K562 (cell line): ENCODE results near the gene DCN. TPM values are rescaled to one million over a fixed set of nuclear protein-coding genes. Genes with fewer than 3 reads are reported as not detected.

Experiments
- ATAC-seq: fragments of 200-7000 bp; cut with Tn5 transposase; 3 replicates; pipeline ENCODE4 v1.9.1; 2020; ENCODE audit warnings: moderate library complexity
- BruUV-seq: library from RNA; stranded (reverse); fragments of 400-500 nt; replicated peaks from 2 replicates; lab custom pipeline; 2021; lab: Mats Ljungman, UMichigan
- CTCF ChIA-PET: fragments of 300-600 bp; formaldehyde crosslinking; extraction: SDS; loops from one replicate; lab custom pipeline; 2021; ENCODE audit warnings: low intra/inter-chr PET ratio; lab: Yijun Ruan, JAX
- POLR2A ChIA-PET: fragments of 300-600, 350-650 bp; sonication (Branson Sonifier 250); formaldehyde crosslinking; extraction: SDS; loops from one replicate; lab custom pipeline; 2021; ENCODE audit warnings: antibody characterized with exemption, inconsistent platforms; lab: Yijun Ruan, JAX
- DNase-seq, 4 experiments: peaks; one replicate each; pipeline versions ENCODE4 v3.0.0 to v3.0.0-alpha.2; 2011 to 2018; ENCODE audit warnings: low spot score in 3 of 4, mixed read lengths in 3 of 4; ENCODE audit errors: extremely low read depth in 1 of 4
- FAIRE-seq: peaks from 2 replicates; lab custom pipeline; 2011; peaks lifted over from hg19 to GRCh38; lab: Jason Lieb, UNC
- H2AFZ ChIP-seq: 2 replicates; pipeline ENCODE4 v1.6.0; 2011; ENCODE audit warnings: low read depth, low read length, control low read depth, inconsistent platforms
- H3K27ac ChIP-seq: fragments of 200-600 bp; 3 replicates; pipeline ENCODE4 v1.8.0; 2011; ENCODE audit warnings: low read depth, mild to moderate bottlenecking, control low read depth, inconsistent platforms, low read length, moderate library complexity, mixed read lengths; ENCODE audit errors: extremely low read depth
- H3K27me3 ChIP-seq, 2 experiments: fragments of 300-600 bp in 1 of 2; 2 replicates in 1 of 2; 3 replicates in 1 of 2; pipeline versions ENCODE4 v1.6.0 to v1.8.0; 2011; ENCODE audit warnings: inconsistent platforms in 2 of 2, low read length in 2 of 2, mild to moderate bottlenecking in 1 of 2, mixed read lengths in 1 of 2, moderate library complexity in 1 of 2; ENCODE audit not compliant: control insufficient read depth in 2 of 2, insufficient read depth in 2 of 2
- H3K36me3 ChIP-seq: fragments of 300-600 bp; 3 replicates; pipeline ENCODE4 v1.8.0; 2011; ENCODE audit warnings: mild to moderate bottlenecking, low read length, inconsistent platforms; ENCODE audit not compliant: control insufficient read depth, insufficient read depth
- H3K4me1 ChIP-seq, 2 experiments: fragments of 200-600 bp in 1 of 2; replicated peaks in 1 of 2; 2 replicates in 1 of 2; 3 replicates in 1 of 2; pipeline versions ENCODE4 v1.5.1 to v1.8.0; 2011; ENCODE audit warnings: inconsistent platforms in 2 of 2, low read length in 2 of 2, mild to moderate bottlenecking in 1 of 2, mixed read lengths in 1 of 2, moderate library complexity in 1 of 2; ENCODE audit not compliant: control insufficient read depth in 2 of 2, insufficient read depth in 2 of 2
- H3K4me2 ChIP-seq: 2 replicates; pipeline ENCODE4 v1.6.1; 2011; ENCODE audit warnings: low read length, control low read depth, inconsistent platforms, mixed read lengths; ENCODE audit not compliant: insufficient read depth
- H3K4me3 ChIP-seq: fragments of 200-600 bp; sonication (generic), shearing (Covaris generic); 2 replicates; pipeline ENCODE4 v1.5.1; 2016; ENCODE audit warnings: control low read depth, inconsistent platforms
- H3K79me2 ChIP-seq: fragments of 200-600 bp; 3 replicates; pipeline ENCODE4 v1.8.0; 2011; ENCODE audit warnings: low read length, inconsistent platforms; ENCODE audit not compliant: control insufficient read depth, insufficient read depth
- H3K9ac ChIP-seq, 2 experiments: 2 replicates each; pipeline versions ENCODE4 v1.6.0 to v1.6.1; 2011; ENCODE audit warnings: low read depth in 2 of 2, low read length in 2 of 2, control low read depth in 1 of 2, inconsistent platforms in 1 of 2, mild to moderate bottlenecking in 1 of 2, mixed read lengths in 1 of 2; ENCODE audit not compliant: insufficient read depth in 1 of 2
- H3K9me1 ChIP-seq: one replicate; pipeline ENCODE4 v1.6.0; 2011; ENCODE audit warnings: inconsistent platforms, mild to moderate bottlenecking, low read length, moderate library complexity; ENCODE audit not compliant: control insufficient read depth, insufficient read depth
- H3K9me3 ChIP-seq: replicated peaks from 2 replicates; pipeline ENCODE4 v1.5.1; 2011; ENCODE audit warnings: low read depth, low read length, inconsistent platforms; ENCODE audit not compliant: control insufficient read depth, insufficient read depth
- H4K20me1 ChIP-seq: replicated peaks from 2 replicates; pipeline ENCODE4 v1.6.1; 2011; ENCODE audit warnings: low read length, inconsistent platforms, mixed read lengths; ENCODE audit not compliant: control insufficient read depth, insufficient read depth
- BRF1 ChIP-seq: IDR thresholded peaks from 3 replicates; pipeline ENCODE4 v1.6.1; 2011; ENCODE audit warnings: borderline replicate concordance, mild to moderate bottlenecking; ENCODE audit not compliant: insufficient read length; ENCODE audit errors: extremely low read depth
- CREM ChIP-seq: IDR thresholded peaks from 2 replicates; pipeline ENCODE4 v1.6.1; 2014; ENCODE audit warnings: antibody characterized with exemption, low read depth
- DDX20 ChIP-seq: fragments of 450-650 bp; IDR thresholded peaks from 2 replicates; pipeline ENCODE4 v1.6.1; 2016; ENCODE audit warnings: missing genetic modification characterization, low read depth, mild to moderate bottlenecking, missing compliant biosample characterization, moderate library complexity
- DNMT1 ChIP-seq: fragments of 450-650 bp; IDR thresholded peaks from 2 replicates; pipeline ENCODE4 v1.6.1; 2016; ENCODE audit warnings: antibody characterized with exemption, mild to moderate bottlenecking
- ETV1 ChIP-seq: fragments of 450-650 bp; conservative IDR thresholded peaks from 2 replicates; pipeline ENCODE4 v1.6.1; 2016; ENCODE audit warnings: missing genetic modification characterization, control low read depth, low read depth, missing compliant biosample characterization
- FOXA1 ChIP-seq: fragments of 450-650 bp; IDR thresholded peaks from 2 replicates; pipeline ENCODE4 v1.6.1; 2016; ENCODE audit warnings: mild to moderate bottlenecking, borderline replicate concordance
- GATAD2B ChIP-seq: fragments of 450-650 bp; IDR thresholded peaks from 2 replicates; pipeline ENCODE4 v1.6.1; 2017; ENCODE audit warnings: mild to moderate bottlenecking, borderline replicate concordance
- GMEB1 ChIP-seq: fragments of 250-450 bp; sonication (Bioruptor Pico); IDR thresholded peaks from 2 replicates; pipeline ENCODE4 v1.4.0; 2020; ENCODE audit warnings: mild to moderate bottlenecking
- HNRNPLL ChIP-seq: fragments of 200-400 bp; formaldehyde crosslinking; IDR thresholded peaks from 2 replicates; pipeline ENCODE4 v1.6.1; 2017; ENCODE audit warnings: low read length, low read depth, mild to moderate bottlenecking; ENCODE audit not compliant: poor library complexity, severe bottlenecking
- MEF2D ChIP-seq: conservative IDR thresholded peaks from 2 replicates; pipeline ENCODE4 v1.6.1; 2016; ENCODE audit warnings: low read depth, missing genetic modification characterization, missing compliant biosample characterization
- NR3C1 ChIP-seq: sonication (generic); formaldehyde crosslinking; IDR thresholded peaks from 2 replicates; pipeline ENCODE4 v1.8.1; 2022; ENCODE audit warnings: missing genetic modification reagents
- PRMT5 ChIP-seq: sonication (generic); formaldehyde crosslinking; IDR thresholded peaks from 2 replicates; pipeline ENCODE4 v1.5.0; 2020; ENCODE audit warnings: missing genetic modification reagents
- RBM39 ChIP-seq: fragments of 200-400 bp; formaldehyde crosslinking; optimal IDR thresholded peaks from 2 replicates; pipeline ENCODE3; 2018; ENCODE audit warnings: low read depth, low read length
- SAFB ChIP-seq: fragments of 200-400 bp; formaldehyde crosslinking; IDR thresholded peaks from 2 replicates; pipeline ENCODE4 v1.6.1; 2017; ENCODE audit warnings: low read depth, low read length, borderline replicate concordance
- U2AF2 ChIP-seq: fragments of 200-400 bp; formaldehyde crosslinking; optimal IDR thresholded peaks from 2 replicates; pipeline ENCODE3; 2017; ENCODE audit warnings: low read depth, mild to moderate bottlenecking, low read length
- ZNF121 ChIP-seq: sonication (generic); formaldehyde crosslinking; conservative IDR thresholded peaks from 2 replicates; pipeline ENCODE4 v1.8.0; 2022; ENCODE audit warnings: missing genetic modification reagents
- ZNF41 ChIP-seq: fragments of 250-450 bp; sonication (Bioruptor Pico); conservative IDR thresholded peaks from 2 replicates; pipeline ENCODE4 v1.4.0; 2020; ENCODE audit warnings: mild to moderate bottlenecking
- ZNF512 ChIP-seq: IDR thresholded peaks from 2 replicates; pipeline ENCODE4 v1.6.1; 2016; ENCODE audit warnings: missing genetic modification characterization, missing compliant biosample characterization
- ZNF586 ChIP-seq: fragments of 450-650 bp; formaldehyde crosslinking; conservative IDR thresholded peaks from 2 replicates; pipeline ENCODE4 v1.4.0; 2020; ENCODE audit warnings: mild to moderate bottlenecking, moderate library complexity
- ZNF77 ChIP-seq: fragments of 250-450 bp; sonication (Bioruptor Pico); IDR thresholded peaks from 2 replicates; pipeline ENCODE4 v1.5.0; 2020
- whole genome bisulfite sequencing: fragments of 100-300 bp; shearing (Covaris generic); methylation state at CpG from one replicate; pipeline ENCODE4 v1.1.6; 2016; ENCODE audit warnings: low coverage, mixed read lengths; ENCODE audit not compliant: insufficient coverage; ENCODE audit errors: missing lambda C conversion rate; 5-methylcytosine and 5-hydroxymethylcytosine counted together
- in situ Hi-C: fragments of 300-500 bp; cut with MboI; formaldehyde crosslinking; loops from 4 replicates; pipeline ENCODE4 v1.15.0; 2018; ENCODE audit warnings: inconsistent platforms, mixed read lengths
- intact Hi-C: fragments of 100-400 bp; cut with micrococcal nuclease; formaldehyde crosslinking; loops from 2 replicates; pipeline ENCODE4 v1.14.2; 2022
- polyA plus RNA-seq, 8 experiments: library from polyadenylated mRNA; depleted of rRNA in 4 of 8; stranded (reverse) in 5 of 8; unstranded in 3 of 8; fragments of >200 nt; fragmentation: Nextera tagmentation in 2 of 8; fragmentation: Illumina TruSeq in 1 of 8; extraction: Ambion mirVana in 2 of 8; extraction: Trizol in 1 of 8; gene quantifications; 2 replicates each; pipeline versions ENCODE4 v1.2.1 to v1.2.3, GENCODE V29; 2011 to 2014; ENCODE audit warnings: inconsistent platforms in 1 of 8, missing spikeins in 1 of 8
- total RNA-seq, 7 experiments: library from RNA; depleted of rRNA in 6 of 7; stranded (reverse); fragments of >200 nt in 6 of 7; fragmentation: Illumina TruSeq in 2 of 7; extraction: Trizol in 2 of 7; gene quantifications; 2 replicates each; pipeline versions ENCODE4 v1.2.1 to v1.2.3, GENCODE V29; 2011 to 2021; ENCODE audit warnings: low replicate concordance in 1 of 7

DCN gene
- total and polyA plus RNA-seq, 9 of the 15 experiments (the other 6 are each of a cell fraction or from before 2014, with no cell fraction given): 0.08 to 2.4 (median 0.31) TPM; not detected in 1

- TF ChIP-seq DDX20 (tag) (no peak), ZNF512 (tag) (peak; percentile 89), RBM39 (no peak), U2AF2 (peak; percentile 38), ETV1 (no peak), NR3C1 (CRISPR knock-in tag) (no peak), GATAD2B (no peak)
Observed at GRCh38 chr12:91129662-91130362, 52.8 kb downstream of the DCN start (continued).

DNA sequence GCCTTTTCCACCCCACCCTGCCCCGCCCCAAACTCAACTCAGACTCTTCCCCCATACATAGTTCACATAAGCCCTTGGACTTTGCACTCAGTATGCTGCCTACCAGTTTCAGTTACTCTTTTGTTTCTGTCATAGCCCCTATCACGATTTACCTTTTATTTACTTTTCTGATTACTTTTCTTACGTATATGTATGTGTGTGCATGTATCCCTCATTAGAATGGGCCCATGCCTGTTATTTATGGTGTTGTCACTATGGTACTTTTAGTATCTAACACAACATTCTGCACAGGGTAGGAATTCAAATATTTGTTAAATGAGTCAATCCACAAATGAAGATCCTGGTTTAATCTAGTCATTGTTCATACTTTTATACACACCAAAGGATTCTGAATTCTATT is 54.9 kb downstream of the DCN start:
- H3K4me1 ChIP-seq: no peaks in the 10 kb centered on the region
- ATAC-seq (no peak), DNase-seq (no peak), FAIRE-seq (no peak)
- no peak overlapping the region for H3K27ac ChIP-seq
- H2AFZ ChIP-seq: no peak overlapping the region
- H3K4me2 ChIP-seq: no peak overlapping the region
- ChIA-PET CTCF (no interaction called here), POLR2A (no interaction called here)
- H4K20me1 ChIP-seq: no peaks in the 10 kb centered on the region
- 1% methylated on average over 3 of the region's 3 CpGs for WGBS
- H3K9me3 ChIP-seq: no peaks in the 10 kb centered on the region
- H3K4me3 ChIP-seq: no peak overlapping the region
- H3K36me3 ChIP-seq: no peaks in the 10 kb centered on the region
- no peaks in the 10 kb centered on the region for H3K27me3 ChIP-seq
- H3K79me2 ChIP-seq: no peaks in the 10 kb centered on the region
- no peaks in the 10 kb centered on the region for H3K9me1 ChIP-seq
- no TSS peak for BruUV-seq
- no peak overlapping the region for H3K9ac ChIP-seq
- intact Hi-C loops (no loop called here), in situ Hi-C loops (no loop called here)
- no peak for TF ChIP-seq ZNF586 (CRISPR knock-in tag)
- TF ChIP-seq CREM: no peak
- TF ChIP-seq SAFB: no peak
- no peak for TF ChIP-seq FOXA1
- no peak for TF ChIP-seq GMEB1 (CRISPR knock-in tag)
- no peak for TF ChIP-seq ZNF77 (CRISPR knock-in tag)
- TF ChIP-seq ZNF121 (CRISPR knock-in tag): no peak
- no peak for TF ChIP-seq DNMT1
- no peak for TF ChIP-seq HNRNPLL
- no peak for TF ChIP-seq BRF1
- TF ChIP-seq ZNF41: no peak
- TF ChIP-seq MEF2D (tag): no peak
- TF ChIP-seq PRMT5 (CRISPR knock-in tag): no peak
